Spleen (tissue), 11 donors: ENCODE results near the gene PEX7. TPM values are rescaled to one million over a fixed set of nuclear protein-coding genes. Genes with fewer than 3 reads are reported as not detected.
"Not testable (repeated sequence)": the region's sequence is repeated elsewhere in the genome, so short reads cannot be mapped to it uniquely, and the experiment has no call there.

Source experiments
- DNase-seq: peaks from one replicate; pipeline ENCODE4 v3.0.0-alpha.2; 2020
- H3K27ac ChIP-seq, 8 donors: fragments of 200-600 bp; sonication (generic) in 7 of 8; 1 replicate in 4 of 8; 2 replicates in 4 of 8; pipeline versions ENCODE4 v1.5.0 to v1.8.0; 2016 to 2021; ENCODE audit warnings: inconsistent platforms in 4 of 8, mild to moderate bottlenecking in 4 of 8, moderate library complexity in 1 of 8
- H3K27me3 ChIP-seq, 7 donors: fragments of 200-600 bp; sonication (generic) in 6 of 7; replicated peaks in 1 of 7; 1 replicate in 4 of 7; 2 replicates in 3 of 7; pipeline versions ENCODE4 v1.5.0 to v1.8.0; 2016 to 2021; ENCODE audit warnings: inconsistent platforms in 3 of 7, mild to moderate bottlenecking in 1 of 7
- H3K36me3 ChIP-seq, 6 donors: fragments of 200-600 bp; sonication (generic) in 5 of 6; 1 replicate in 4 of 6; 2 replicates in 2 of 6; pipeline versions ENCODE4 v1.5.0 to v1.8.0; 2016 to 2021; ENCODE audit warnings: inconsistent platforms in 2 of 6
- H3K4me1 ChIP-seq, 6 donors: fragments of 200-600 bp; sonication (generic) in 5 of 6; 1 replicate in 3 of 6; 2 replicates in 3 of 6; pipeline versions ENCODE4 v1.5.0 to v1.8.0; 2016 to 2021; ENCODE audit warnings: inconsistent platforms in 3 of 6
- H3K4me3 ChIP-seq, 8 donors: fragments of 200-600 bp; sonication (generic) in 7 of 8; 1 replicate in 4 of 8; 2 replicates in 4 of 8; pipeline versions ENCODE4 v1.5.0 to v1.8.0; 2016 to 2021; ENCODE audit warnings: inconsistent platforms in 4 of 8, mild to moderate bottlenecking in 4 of 8, moderate library complexity in 2 of 8
- H3K9me3 ChIP-seq, 8 donors: fragments of 200-600 bp; sonication (generic) in 7 of 8; 1 replicate in 4 of 8; 2 replicates in 4 of 8; pipeline versions ENCODE4 v1.5.0 to v1.8.0; 2016 to 2021; ENCODE audit warnings: inconsistent platforms in 4 of 8
- CTCF ChIP-seq, 11 experiments: fragments of 200-600 bp in 7 of 11; fragments of 450-650 bp in 4 of 11; sonication (generic) in 4 of 11; IDR thresholded peaks in 8 of 11; conservative IDR thresholded peaks in 3 of 11; 1 replicate in 7 of 11; 2 replicates in 4 of 11; pipeline versions ENCODE4 v1.4.0 to v1.8.0; 2016 to 2021; ENCODE audit warnings: antibody characterized with exemption in 11 of 11, inconsistent platforms in 4 of 11, mild to moderate bottlenecking in 1 of 11
- POLR2A ChIP-seq, 3 donors: fragments of 450-650 bp; IDR thresholded peaks; one replicate each; pipeline ENCODE4 v1.5.1; 2017; ENCODE audit warnings: antibody characterized with exemption in 3 of 3, mild to moderate bottlenecking in 1 of 3
- POLR2AphosphoS5 ChIP-seq, 3 donors: sonication (generic); formaldehyde crosslinking; IDR thresholded peaks; one replicate each; pipeline ENCODE4 v1.5.1; 2017; ENCODE audit warnings: antibody characterized with exemption in 3 of 3
- WGBS, 5 donors: extraction: QIAGEN DNeasy Blood & Tissue Kit in 3 of 5; methylation state at CpG; one replicate each; pipeline versions ENCODE4 v1.1.5 to v1.1.7; 2013 to 2018; 5-methylcytosine and 5-hydroxymethylcytosine counted together
- intact Hi-C: fragments of 100-400 bp; cut with DNase I; formaldehyde crosslinking; loops from one replicate; pipeline ENCODE4 v1.15.0; 2023; ENCODE audit warnings: low total_unique reads
- polyA plus RNA-seq, 3 donors: library from polyadenylated mRNA; stranded (reverse); fragments of 200-250 nt; gene quantifications; one replicate each; pipeline ENCODE4 v1.2.1, GENCODE V29; 2013
- total RNA-seq, 7 donors: library from RNA; depleted of rRNA in 3 of 7; stranded (reverse); fragments of >200 nt in 3 of 7; fragmentation: NEBNext Ultra II Directional in 4 of 7; extraction: Animal tissue kit (Norgen Biotek cat#: 25700) in 4 of 7; gene quantifications; one replicate each; pipeline versions ENCODE4 v1.1.0 to v1.2.1, GENCODE V29; 2016 to 2021
- donor health status: healthy with polysubstance abuse.
- donor health status: DM: no; HTN: no; CAD: no; lungs with moderate emphysema.
- donor health status: DM: no; HTN: no; CAD: no.
- donor health status: Bipolar disorder and iron deficiency.
- donor health status: healthy.
- donor health status: DM: no; HTN: no; CAD: no.
- donor health status: DM: yes; HTN: yes; CAD: no.

Gene PEX7
- total and polyA plus RNA-seq, 10 donors = 2.2 to 6.4 (median 5.0) TPM

- no peaks in the 10 kb centered on the region for H3K27me3 ChIP-seq
- no peaks in the 10 kb centered on the region for H3K4me1 ChIP-seq
- WGBS, 5 donors = 91 to 94% (median 93%) methylated on average over 4 of the region's 4 CpGs
- no peak overlapping the region for H3K4me3 ChIP-seq
- H3K9me3 ChIP-seq = no peaks in the 10 kb centered on the region
- peaks cover 0 to 13% (median 2%) of the 10 kb centered on the region in 6 donors for H3K36me3 ChIP-seq
- intact Hi-C loops = no loop called here
- no peak for DNase-seq
- no peak overlapping the region for H3K27ac ChIP-seq
- TF ChIP-seq CTCF (IDR thresholded peaks at IDR 0.05 in 8 of 11, conservative IDR thresholded peaks at IDR 0.05 in 3 of 11) (no peak), POLR2A (IDR thresholded peaks at IDR 0.05) (no peak), POLR2AphosphoS5 (IDR thresholded peaks at IDR 0.05) (no peak)
These were observed 18.0 kb downstream of the PEX7 start for GRCh38 chr6:136840276-136841001.

- Histone ChIP-seq H3K4me3 (no peak overlapping the region), H3K27me3 (no peaks in the 10 kb centered on the region), H3K27ac (no peak overlapping the region), H3K4me1 (no peaks in the 10 kb centered on the region), H3K9me3 (no peaks in the 10 kb centered on the region), H3K36me3 (peaks cover 0 to 22% (median 2%) of the 10 kb centered on the region in 6 donors)
- DNase-seq = no peak
- TF ChIP-seq CTCF (IDR thresholded peaks at IDR 0.05 in 8 of 11, conservative IDR thresholded peaks at IDR 0.05 in 3 of 11) = no peak
- TF ChIP-seq POLR2A (IDR thresholded peaks at IDR 0.05) = no peak
- intact Hi-C loops = no loop called here
- WGBS, 5 donors = 88 to 96% (median 95%) methylated on average over 3 of the region's 3 CpGs
These were observed 20.8 kb downstream of the PEX7 start for GRCh38 chr6:136843210-136843609.

- Histone ChIP-seq H3K27ac (no peak overlapping the region), H3K9me3 (no peaks in the 10 kb centered on the region), H3K36me3 (peaks cover 0 to 32% (median 3%) of the 10 kb centered on the region in 6 donors), H3K4me3 (no peak overlapping the region), H3K27me3 (no peaks in the 10 kb centered on the region), H3K4me1 (no peaks in the 10 kb centered on the region)
- TF ChIP-seq CTCF (IDR thresholded peaks at IDR 0.05 in 8 of 11, conservative IDR thresholded peaks at IDR 0.05 in 3 of 11) (peak in 9 of 11 experiments; percentile 19 to 81 (median 66)), POLR2A (IDR thresholded peaks at IDR 0.05) (no peak)
- intact Hi-C loops = no loop called here
- DNase-seq = no peak
- 53 to 64% (median 60%) methylated on average over 3 of the region's 3 CpGs for WGBS, 5 donors
These were observed 23.7 kb downstream of the PEX7 start for GRCh38 chr6:136846046-136846445.

- H3K9me3 ChIP-seq, DNase-seq, H3K4me3 ChIP-seq, H3K27me3 ChIP-seq, H3K4me1 ChIP-seq, H3K27ac ChIP-seq, intact Hi-C loops: not testable (repeated sequence)
- peaks cover 0 to 32% (median 3%) of the 10 kb centered on the region in 6 donors for H3K36me3 ChIP-seq
- WGBS, 5 donors = 82 to 96% (median 94%) methylated on average over 4 of the region's 4 CpGs
These were observed 24.1 kb downstream of the PEX7 start for GRCh38 chr6:136846477-136846876.

- H3K27me3 ChIP-seq = not testable (repeated sequence)
- 72 to 98% (median 95%) methylated on average over 4 of the region's 4 CpGs for WGBS, 5 donors
- H3K36me3 ChIP-seq = peaks cover 0 to 32% (median 0%) of the 10 kb centered on the region in 6 donors
These were observed 27.7 kb downstream of the PEX7 start for GRCh38 chr6:136849979-136850563.

More at GRCh38 chr6:136849979-136850563, 27.7 kb downstream of the PEX7 start:
- H3K4me3 ChIP-seq, H3K4me1 ChIP-seq, DNase-seq, intact Hi-C loops, H3K9me3 ChIP-seq, H3K27ac ChIP-seq: not testable (repeated sequence)
